HepG2 (cell line): ENCODE results near the gene ZDHHC14. TPM values are rescaled to one million over a fixed set of nuclear protein-coding genes. Genes with fewer than 3 reads are reported as not detected.

Source experiments
- HNRNPH1 ChIP-seq: fragments of 200-400 bp; formaldehyde crosslinking; optimal IDR thresholded peaks from 2 replicates; pipeline ENCODE3; 2017; ENCODE audit warnings: mild to moderate bottlenecking, low read depth, low read length
- ISL2 ChIP-seq: sonication (generic); formaldehyde crosslinking; IDR thresholded peaks from 2 replicates; pipeline ENCODE4 v1.5.0; 2020; ENCODE audit warnings: missing genetic modification reagents
- KDM2A ChIP-seq: sonication (generic); formaldehyde crosslinking; IDR thresholded peaks from 2 replicates; pipeline ENCODE4 v1.4.0; 2020; ENCODE audit warnings: low read depth, missing genetic modification reagents, borderline replicate concordance
- KLF13 ChIP-seq: sonication (generic); formaldehyde crosslinking; IDR thresholded peaks from 2 replicates; pipeline ENCODE4 v1.4.0; 2020; ENCODE audit warnings: mild to moderate bottlenecking, missing genetic modification reagents
- PHF21A ChIP-seq: sonication (generic); formaldehyde crosslinking; IDR thresholded peaks from 2 replicates; pipeline ENCODE4 v1.5.0; 2020; ENCODE audit warnings: mild to moderate bottlenecking, missing genetic modification reagents
- SATB2 ChIP-seq: sonication (generic); formaldehyde crosslinking; IDR thresholded peaks from 2 replicates; pipeline ENCODE4 v1.5.0; 2020; ENCODE audit warnings: missing genetic modification reagents
- SOX13 ChIP-seq, 3 experiments: fragments of 450-650 bp in 1 of 3; sonication (generic) in 1 of 3; formaldehyde crosslinking in 1 of 3; IDR thresholded peaks in 2 of 3; conservative IDR thresholded peaks in 1 of 3; 2 replicates each; pipeline versions ENCODE4 v1.5.0 to v1.6.1; 2016 to 2020; ENCODE audit warnings: antibody characterized with exemption in 1 of 3, mild to moderate bottlenecking in 1 of 3, missing compliant biosample characterization in 1 of 3, missing genetic modification reagents in 1 of 3, moderate library complexity in 1 of 3
- STAG1 ChIP-seq: sonication (generic); formaldehyde crosslinking; IDR thresholded peaks from 2 replicates; pipeline ENCODE4 v1.4.0; 2020; ENCODE audit warnings: missing genetic modification reagents
- ZFYVE20 ChIP-seq: sonication (generic); formaldehyde crosslinking; IDR thresholded peaks from 2 replicates; pipeline ENCODE4 v1.8.0; 2023; ENCODE audit warnings: low read depth, mild to moderate bottlenecking, moderate library complexity, missing genetic modification reagents, borderline replicate concordance
- ZNF20 ChIP-seq: sonication (generic); formaldehyde crosslinking; IDR thresholded peaks from 2 replicates; pipeline ENCODE4 v1.4.0; 2020; ENCODE audit warnings: mild to moderate bottlenecking, moderate library complexity, missing genetic modification reagents
- ZNF383 ChIP-seq: sonication (generic); formaldehyde crosslinking; IDR thresholded peaks from 2 replicates; pipeline ENCODE4 v1.4.0; 2020; ENCODE audit warnings: missing genetic modification reagents, mild to moderate bottlenecking, borderline replicate concordance
- ZNF552 ChIP-seq: sonication (generic); formaldehyde crosslinking; IDR thresholded peaks from 2 replicates; pipeline ENCODE4 v1.9.0; 2022; ENCODE audit warnings: missing genetic modification reagents, mild to moderate bottlenecking, borderline replicate concordance
- ZNF772 ChIP-seq: sonication (generic); formaldehyde crosslinking; IDR thresholded peaks from 2 replicates; pipeline ENCODE4 v1.5.0; 2020; ENCODE audit warnings: mild to moderate bottlenecking, missing genetic modification reagents
- ZNF777 ChIP-seq: sonication (generic); formaldehyde crosslinking; IDR thresholded peaks from 2 replicates; pipeline ENCODE4 v1.4.0; 2020; ENCODE audit warnings: missing genetic modification reagents
- polyA plus RNA-seq, 8 experiments: library from polyadenylated mRNA; depleted of rRNA in 3 of 8; stranded (reverse) in 7 of 8; unstranded in 1 of 8; fragments of >200 nt; fragmentation: Illumina TruSeq in 4 of 8; extraction: Trizol in 4 of 8; gene quantifications; 2 replicates each; pipeline versions ENCODE4 v1.2.1 to v1.2.3, GENCODE V29; 2011 to 2016; ENCODE audit warnings: low read depth in 4 of 8, missing spikeins in 1 of 8, mixed read lengths in 1 of 8; ENCODE audit not compliant: insufficient read depth in 1 of 8
- total RNA-seq, 5 experiments: library from RNA; depleted of rRNA; stranded (reverse); fragments of >200 nt; fragmentation: Illumina TruSeq; extraction: Trizol; gene quantifications; 2 replicates each; pipeline ENCODE4 v1.2.3, GENCODE V29; 2016; ENCODE audit warnings: low read depth in 1 of 5
- TF ChIP-seq, protein P1 (sequence below): sonication (generic); formaldehyde crosslinking; IDR thresholded peaks from 2 replicates; pipeline ENCODE4 v1.5.0; 2020; ENCODE audit warnings: mild to moderate bottlenecking, missing genetic modification reagents, moderate library complexity
- TF ChIP-seq, protein P2 (sequence below): sonication (generic); formaldehyde crosslinking; conservative IDR thresholded peaks from 2 replicates; pipeline ENCODE4 v1.4.0; 2020; ENCODE audit warnings: missing genetic modification reagents
- TF ChIP-seq, protein P3 (sequence below): sonication (generic); formaldehyde crosslinking; IDR thresholded peaks from 2 replicates; pipeline ENCODE4 v1.5.0; 2020; ENCODE audit warnings: mild to moderate bottlenecking, missing genetic modification reagents
- TF ChIP-seq, protein P4 (sequence below): sonication (generic); formaldehyde crosslinking; IDR thresholded peaks from 2 replicates; pipeline ENCODE4 v1.8.0; 2022; ENCODE audit warnings: mild to moderate bottlenecking, missing genetic modification reagents; ENCODE audit not compliant: insufficient replicate concordance
- TF ChIP-seq, protein P5 (sequence below): sonication (generic); IDR thresholded peaks from 2 replicates; pipeline ENCODE4 v1.6.1; 2016; ENCODE audit warnings: low read depth, borderline replicate concordance

Gene ZDHHC14
- total and polyA plus RNA-seq, 2 of the 13 experiments (the other 11 are each of a cell fraction or from before 2014, with no cell fraction given), result 3.7 to 9.5 TPM

DNA sequence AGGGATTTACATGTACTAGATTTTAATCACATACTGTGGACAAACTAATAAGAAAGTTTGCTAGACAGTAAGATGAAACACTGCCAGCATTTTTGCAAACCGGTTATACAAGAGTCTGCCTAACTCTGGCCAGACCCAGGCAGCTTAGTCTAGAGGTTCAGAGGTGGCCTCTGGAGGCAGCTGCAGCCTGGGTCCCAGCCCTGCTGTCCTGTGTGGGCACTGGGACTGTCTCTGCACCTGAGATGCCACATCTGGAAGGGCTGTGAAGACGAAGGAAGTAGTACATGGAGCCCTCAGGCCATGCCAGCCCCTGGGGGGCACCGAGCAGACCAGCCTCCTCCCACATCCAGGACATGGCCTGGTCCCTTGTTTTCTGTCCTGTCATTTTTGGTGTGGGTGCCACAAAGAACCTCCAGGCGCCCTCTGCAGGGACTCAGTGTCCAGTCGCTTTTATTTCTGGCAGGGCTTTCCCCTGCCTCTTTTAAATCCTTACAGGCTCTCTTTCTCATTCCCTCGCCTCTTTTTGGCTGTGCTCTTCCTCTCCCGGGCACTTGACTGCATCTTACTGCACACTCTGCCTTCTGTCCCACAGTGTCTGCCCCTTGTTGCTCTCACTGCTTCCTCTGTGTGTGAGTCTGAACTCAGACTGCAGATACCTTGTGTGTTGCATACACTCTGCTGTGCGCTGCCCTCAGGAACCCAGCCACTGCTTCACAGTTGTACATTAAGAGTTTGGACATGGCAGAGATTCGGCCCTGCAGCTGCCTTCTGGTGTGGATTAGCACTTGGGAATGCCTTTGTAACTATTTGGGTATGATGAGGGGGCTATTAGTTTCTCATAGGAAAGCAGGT lies 216.7 kb downstream of the ZDHHC14 start (continued):
- TF ChIP-seq PHF21A (CRISPR knock-in tag) (no peak), STAG1 (CRISPR knock-in tag) (peak; percentile 97), KDM2A (CRISPR knock-in tag) (peak; percentile 43; the same call in 1 of the 2 replicates), KLF13 (CRISPR knock-in tag) (no peak), SOX13 (IDR thresholded peaks at IDR 0.05) (no peak), SOX13 (CRISPR knock-in tag; conservative IDR thresholded peaks at IDR 0.05 in 1 of 2, IDR thresholded peaks at IDR 0.05 in 1 of 2) (no peak), SATB2 (CRISPR knock-in tag) (0 out of 2 replicates have a peak, but pooled peaks have one; percentile 36), ISL2 (CRISPR knock-in tag) (no peak), ZNF772 (CRISPR knock-in tag) (no peak), ZNF777 (CRISPR knock-in tag) (0 out of 2 replicates have a peak, but pooled peaks have one; percentile 38), ZFYVE20 (no peak), ZNF20 (CRISPR knock-in tag) (no peak), HNRNPH1 (no peak), ZNF552 (CRISPR knock-in tag) (no peak), ZNF383 (CRISPR knock-in tag) (no peak)
- TF ChIP-seq, protein P1, sequence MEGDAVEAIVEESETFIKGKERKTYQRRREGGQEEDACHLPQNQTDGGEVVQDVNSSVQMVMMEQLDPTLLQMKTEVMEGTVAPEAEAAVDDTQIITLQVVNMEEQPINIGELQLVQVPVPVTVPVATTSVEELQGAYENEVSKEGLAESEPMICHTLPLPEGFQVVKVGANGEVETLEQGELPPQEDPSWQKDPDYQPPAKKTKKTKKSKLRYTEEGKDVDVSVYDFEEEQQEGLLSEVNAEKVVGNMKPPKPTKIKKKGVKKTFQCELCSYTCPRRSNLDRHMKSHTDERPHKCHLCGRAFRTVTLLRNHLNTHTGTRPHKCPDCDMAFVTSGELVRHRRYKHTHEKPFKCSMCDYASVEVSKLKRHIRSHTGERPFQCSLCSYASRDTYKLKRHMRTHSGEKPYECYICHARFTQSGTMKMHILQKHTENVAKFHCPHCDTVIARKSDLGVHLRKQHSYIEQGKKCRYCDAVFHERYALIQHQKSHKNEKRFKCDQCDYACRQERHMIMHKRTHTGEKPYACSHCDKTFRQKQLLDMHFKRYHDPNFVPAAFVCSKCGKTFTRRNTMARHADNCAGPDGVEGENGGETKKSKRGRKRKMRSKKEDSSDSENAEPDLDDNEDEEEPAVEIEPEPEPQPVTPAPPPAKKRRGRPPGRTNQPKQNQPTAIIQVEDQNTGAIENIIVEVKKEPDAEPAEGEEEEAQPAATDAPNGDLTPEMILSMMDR (CRISPR knock-in tag), result peak; percentile 90
- TF ChIP-seq, protein P2, sequence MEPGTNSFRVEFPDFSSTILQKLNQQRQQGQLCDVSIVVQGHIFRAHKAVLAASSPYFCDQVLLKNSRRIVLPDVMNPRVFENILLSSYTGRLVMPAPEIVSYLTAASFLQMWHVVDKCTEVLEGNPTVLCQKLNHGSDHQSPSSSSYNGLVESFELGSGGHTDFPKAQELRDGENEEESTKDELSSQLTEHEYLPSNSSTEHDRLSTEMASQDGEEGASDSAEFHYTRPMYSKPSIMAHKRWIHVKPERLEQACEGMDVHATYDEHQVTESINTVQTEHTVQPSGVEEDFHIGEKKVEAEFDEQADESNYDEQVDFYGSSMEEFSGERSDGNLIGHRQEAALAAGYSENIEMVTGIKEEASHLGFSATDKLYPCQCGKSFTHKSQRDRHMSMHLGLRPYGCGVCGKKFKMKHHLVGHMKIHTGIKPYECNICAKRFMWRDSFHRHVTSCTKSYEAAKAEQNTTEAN (CRISPR knock-in tag), result no peak
- TF ChIP-seq, protein P3, sequence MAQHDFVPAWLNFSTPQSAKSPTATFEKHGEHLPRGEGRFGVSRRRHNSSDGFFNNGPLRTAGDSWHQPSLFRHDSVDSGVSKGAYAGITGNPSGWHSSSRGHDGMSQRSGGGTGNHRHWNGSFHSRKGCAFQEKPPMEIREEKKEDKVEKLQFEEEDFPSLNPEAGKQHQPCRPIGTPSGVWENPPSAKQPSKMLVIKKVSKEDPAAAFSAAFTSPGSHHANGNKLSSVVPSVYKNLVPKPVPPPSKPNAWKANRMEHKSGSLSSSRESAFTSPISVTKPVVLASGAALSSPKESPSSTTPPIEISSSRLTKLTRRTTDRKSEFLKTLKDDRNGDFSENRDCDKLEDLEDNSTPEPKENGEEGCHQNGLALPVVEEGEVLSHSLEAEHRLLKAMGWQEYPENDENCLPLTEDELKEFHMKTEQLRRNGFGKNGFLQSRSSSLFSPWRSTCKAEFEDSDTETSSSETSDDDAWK (CRISPR knock-in tag), result no peak
- TF ChIP-seq, protein P4, sequence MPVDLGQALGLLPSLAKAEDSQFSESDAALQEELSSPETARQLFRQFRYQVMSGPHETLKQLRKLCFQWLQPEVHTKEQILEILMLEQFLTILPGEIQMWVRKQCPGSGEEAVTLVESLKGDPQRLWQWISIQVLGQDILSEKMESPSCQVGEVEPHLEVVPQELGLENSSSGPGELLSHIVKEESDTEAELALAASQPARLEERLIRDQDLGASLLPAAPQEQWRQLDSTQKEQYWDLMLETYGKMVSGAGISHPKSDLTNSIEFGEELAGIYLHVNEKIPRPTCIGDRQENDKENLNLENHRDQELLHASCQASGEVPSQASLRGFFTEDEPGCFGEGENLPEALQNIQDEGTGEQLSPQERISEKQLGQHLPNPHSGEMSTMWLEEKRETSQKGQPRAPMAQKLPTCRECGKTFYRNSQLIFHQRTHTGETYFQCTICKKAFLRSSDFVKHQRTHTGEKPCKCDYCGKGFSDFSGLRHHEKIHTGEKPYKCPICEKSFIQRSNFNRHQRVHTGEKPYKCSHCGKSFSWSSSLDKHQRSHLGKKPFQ, result no peak
- TF ChIP-seq, protein P5, sequence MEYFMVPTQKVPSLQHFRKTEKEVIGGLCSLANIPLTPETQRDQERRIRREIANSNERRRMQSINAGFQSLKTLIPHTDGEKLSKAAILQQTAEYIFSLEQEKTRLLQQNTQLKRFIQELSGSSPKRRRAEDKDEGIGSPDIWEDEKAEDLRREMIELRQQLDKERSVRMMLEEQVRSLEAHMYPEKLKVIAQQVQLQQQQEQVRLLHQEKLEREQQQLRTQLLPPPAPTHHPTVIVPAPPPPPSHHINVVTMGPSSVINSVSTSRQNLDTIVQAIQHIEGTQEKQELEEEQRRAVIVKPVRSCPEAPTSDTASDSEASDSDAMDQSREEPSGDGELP, result no peak
